H1 (cell line): Measurements from ENCODE around the gene SLC12A7. TPM values are rescaled to one million over a fixed set of nuclear protein-coding genes. Genes with fewer than 3 reads are reported as not detected.

Experiments
- ASH2L ChIP-seq: fragments of 200-600, 300-600 bp; sonication (generic); IDR thresholded peaks from one replicate; pipeline ENCODE4 v1.7.1; 2017; ENCODE audit warnings: low read length
- ATF3 ChIP-seq: IDR thresholded peaks from 2 replicates; pipeline ENCODE4 v1.6.1; 2011; ENCODE audit warnings: low read depth, mild to moderate bottlenecking, low read length; ENCODE audit not compliant: insufficient read depth
- BRCA1 ChIP-seq: IDR thresholded peaks from 2 replicates; pipeline ENCODE4 v1.6.1; 2012; ENCODE audit warnings: low read depth, low read length, improper control_type of control experiment
- CEBPB ChIP-seq: IDR thresholded peaks from 2 replicates; pipeline ENCODE4 v1.6.1; 2012; ENCODE audit warnings: low read depth, low read length
- RXRA ChIP-seq: IDR thresholded peaks from 2 replicates; pipeline ENCODE4 v1.6.1; 2011; ENCODE audit warnings: low read depth, mild to moderate bottlenecking, low read length, moderate library complexity; ENCODE audit not compliant: insufficient read depth
- polyA plus RNA-seq, 7 experiments: library from polyadenylated mRNA; depleted of rRNA in 3 of 7; stranded (reverse) in 5 of 7; unstranded in 2 of 7; fragments of >200 nt in 5 of 7; fragments of 200-250 nt in 2 of 7; gene quantifications; 1 replicate in 5 of 7; 2 replicates in 1 of 7; 4 replicates in 1 of 7; pipeline versions ENCODE4 v1.2.1 to v1.2.3, GENCODE V29; 2011 to 2013; ENCODE audit warnings: missing spikeins in 2 of 7, mixed read lengths in 2 of 7
- total RNA-seq: library from RNA; stranded (reverse); fragmentation: NEBNext Ultra II Directional; extraction: Animal tissue kit (Norgen Biotek cat#: 25700); gene quantifications from 2 replicates; pipeline ENCODE4 v1.2.1, GENCODE V29; 2021

Gene SLC12A7
- total and polyA plus RNA-seq, 2 of the 8 experiments (the other 6 are each of a cell fraction or from before 2014, with no cell fraction given) = 23.5 to 39.7 TPM

- TF ChIP-seq ATF3 = no peak
- no peak for TF ChIP-seq CEBPB
- no peak for TF ChIP-seq RXRA
- TF ChIP-seq BRCA1 = no peak
- TF ChIP-seq ASH2L = no peak
These were observed 104.6 kb downstream of the SLC12A7 start (continued) for GRCh38 chr5:1007221-1007680.
